SU-DHL-6 (cell line): ENCODE measurements around the gene CTNNB1.

Experiments used
- H2AFZ ChIP-seq: fragments of 200-600 bp; sonication (generic); 2 replicates; pipeline ENCODE4 v1.6.1; 2014; ENCODE audit warnings: low read depth, mild to moderate bottlenecking, moderate library complexity, mixed read lengths, antibody characterized with exemption, low read length; ENCODE audit not compliant: severe bottlenecking
- H3F3A ChIP-seq: fragments of 200-600 bp; shearing (Covaris generic); 2 replicates; pipeline ENCODE4 v1.6.0; 2016; ENCODE audit warnings: antibody characterized with exemption, mild to moderate bottlenecking; ENCODE audit not compliant: insufficient read depth
- H3K27ac ChIP-seq: fragments of 200-600 bp; sonication (generic); 2 replicates; pipeline ENCODE4 v1.5.1; 2016; ENCODE audit warnings: low read depth, mild to moderate bottlenecking, low read length, moderate library complexity, mixed read lengths
- H3K27me3 ChIP-seq: fragments of 200-600 bp; sonication (generic), shearing (Covaris generic); 2 replicates; pipeline ENCODE4 v1.6.0; 2014; ENCODE audit warnings: mild to moderate bottlenecking, low read length
- H3K36me3 ChIP-seq: fragments of 200-600 bp; sonication (generic); 2 replicates; pipeline ENCODE4 v1.6.1; 2014; ENCODE audit warnings: mild to moderate bottlenecking, low read length, mixed read lengths
- H3K4me2 ChIP-seq: fragments of 300-600, 200-600 bp; shearing (Covaris generic), sonication (generic); 2 replicates; pipeline ENCODE4 v1.6.0; 2014; ENCODE audit warnings: low read length, low read depth, mild to moderate bottlenecking; ENCODE audit not compliant: poor library complexity, severe bottlenecking
- H3K4me3 ChIP-seq: fragments of 200-600 bp; sonication (generic); 2 replicates; pipeline ENCODE4 v1.5.1; 2014; ENCODE audit warnings: antibody characterized with exemption, low read length, mild to moderate bottlenecking, mixed read lengths; ENCODE audit not compliant: insufficient read depth, poor library complexity, severe bottlenecking
- H3K79me2 ChIP-seq: fragments of 200-600 bp; sonication (generic); 2 replicates; pipeline ENCODE4 v1.6.1; 2014; ENCODE audit warnings: mild to moderate bottlenecking, low read length, moderate library complexity; ENCODE audit not compliant: insufficient read depth
- H3K9ac ChIP-seq: fragments of 200-600 bp; sonication (generic); 2 replicates; pipeline ENCODE4 v1.7.0; 2014; ENCODE audit warnings: mild to moderate bottlenecking, low read length
- H3K9me2 ChIP-seq: fragments of 200-600 bp; sonication (generic); replicated peaks from 2 replicates; pipeline ENCODE4 v1.6.1; 2014; ENCODE audit warnings: low read length; ENCODE audit not compliant: insufficient read depth
- H3K9me3 ChIP-seq: fragments of 200-600 bp; sonication (generic); 2 replicates; pipeline ENCODE4 v1.6.1; 2014; ENCODE audit warnings: low read length, mixed read lengths; ENCODE audit not compliant: insufficient read depth
- H4K20me1 ChIP-seq: fragments of 200-600 bp; sonication (generic); 2 replicates; pipeline ENCODE4 v1.6.1; 2014; ENCODE audit warnings: low read depth, mild to moderate bottlenecking, antibody characterized with exemption, low read length, moderate library complexity, mixed read lengths
- EZH2phosphoT487 ChIP-seq: fragments of 200-600 bp; sonication (generic), shearing (Covaris generic); conservative IDR thresholded peaks from 2 replicates; pipeline ENCODE4 v1.6.1; 2018; ENCODE audit warnings: mild to moderate bottlenecking, antibody characterized with exemption, low read length, moderate library complexity, mixed read lengths
- TF ChIP-seq, protein P1 (sequence below): fragments of 200-600 bp; sonication (generic); IDR thresholded peaks from one replicate; pipeline ENCODE4 v1.5.1; 2017; ENCODE audit warnings: antibody characterized with exemption, mild to moderate bottlenecking, low read length, moderate library complexity; ENCODE audit not compliant: insufficient read depth, poor library complexity, severe bottlenecking

CTNNB1 gene

DNA sequence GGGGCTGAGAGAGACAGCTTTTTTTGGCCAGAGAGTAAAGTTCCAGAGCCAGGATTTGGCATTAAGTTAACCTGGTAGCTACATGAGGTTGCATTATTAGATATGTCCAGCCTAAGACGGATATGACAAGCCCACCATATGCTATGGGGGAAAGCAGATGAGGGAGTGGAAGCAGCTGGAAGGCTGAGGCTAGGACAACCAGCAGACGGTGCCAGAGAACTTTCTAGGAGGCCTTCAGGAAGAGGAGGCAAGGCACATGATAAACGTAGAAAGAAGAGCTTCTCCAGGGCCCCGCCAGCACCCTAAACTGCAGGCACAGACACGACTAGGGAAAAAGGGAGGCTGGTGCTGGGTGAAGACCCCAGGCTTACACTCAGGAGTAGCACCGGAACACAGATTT is 87.0 kb downstream of the CTNNB1 start:
- Histone ChIP-seq H4K20me1 (no peaks in the 10 kb centered on the region), H3K4me3 (no peak overlapping the region), H3K9me3 (no peaks in the 10 kb centered on the region), H3K27me3 (no peaks in the 10 kb centered on the region), H2AFZ (no peak overlapping the region), H3K9ac (no peak overlapping the region), H3K79me2 (no peaks in the 10 kb centered on the region), H3F3A (no peaks in the 10 kb centered on the region), H3K9me2 (no peaks in the 10 kb centered on the region), H3K4me2 (no peak overlapping the region), H3K27ac (no peak overlapping the region), H3K36me3 (no peaks in the 10 kb centered on the region)
- no peak for TF ChIP-seq EZH2phosphoT487
- TF ChIP-seq, protein P1, sequence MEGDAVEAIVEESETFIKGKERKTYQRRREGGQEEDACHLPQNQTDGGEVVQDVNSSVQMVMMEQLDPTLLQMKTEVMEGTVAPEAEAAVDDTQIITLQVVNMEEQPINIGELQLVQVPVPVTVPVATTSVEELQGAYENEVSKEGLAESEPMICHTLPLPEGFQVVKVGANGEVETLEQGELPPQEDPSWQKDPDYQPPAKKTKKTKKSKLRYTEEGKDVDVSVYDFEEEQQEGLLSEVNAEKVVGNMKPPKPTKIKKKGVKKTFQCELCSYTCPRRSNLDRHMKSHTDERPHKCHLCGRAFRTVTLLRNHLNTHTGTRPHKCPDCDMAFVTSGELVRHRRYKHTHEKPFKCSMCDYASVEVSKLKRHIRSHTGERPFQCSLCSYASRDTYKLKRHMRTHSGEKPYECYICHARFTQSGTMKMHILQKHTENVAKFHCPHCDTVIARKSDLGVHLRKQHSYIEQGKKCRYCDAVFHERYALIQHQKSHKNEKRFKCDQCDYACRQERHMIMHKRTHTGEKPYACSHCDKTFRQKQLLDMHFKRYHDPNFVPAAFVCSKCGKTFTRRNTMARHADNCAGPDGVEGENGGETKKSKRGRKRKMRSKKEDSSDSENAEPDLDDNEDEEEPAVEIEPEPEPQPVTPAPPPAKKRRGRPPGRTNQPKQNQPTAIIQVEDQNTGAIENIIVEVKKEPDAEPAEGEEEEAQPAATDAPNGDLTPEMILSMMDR = no peak

DNA sequence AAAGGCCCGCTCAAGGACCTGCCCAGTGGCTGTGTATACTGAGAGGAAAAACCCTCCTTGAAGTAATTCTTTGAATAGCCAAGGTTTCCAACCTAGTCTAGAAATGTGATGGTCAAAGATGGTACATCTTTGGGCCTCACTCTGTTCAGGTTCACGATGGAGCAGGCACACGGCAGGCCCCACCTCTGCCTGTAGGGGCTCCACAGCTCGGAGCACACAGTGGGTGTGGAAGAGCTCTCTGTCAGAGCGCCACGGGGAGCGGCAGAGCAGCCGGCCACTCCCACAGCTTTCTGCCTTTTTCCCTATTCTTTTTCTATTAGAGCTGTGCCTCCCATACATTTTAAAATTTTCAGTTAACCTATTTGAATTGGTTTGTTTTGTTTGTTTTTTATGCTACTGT is 89.5 kb downstream of the CTNNB1 start:
- H3K4me2 ChIP-seq = no peak overlapping the region
- no peaks in the 10 kb centered on the region for H3K79me2 ChIP-seq
- no peak overlapping the region for H3K27ac ChIP-seq

More for the DNA sequence above, 89.5 kb downstream of the CTNNB1 start:
- Histone ChIP-seq H3K9me2 (no peaks in the 10 kb centered on the region), H3K9me3 (no peaks in the 10 kb centered on the region), H3K9ac (no peak overlapping the region), H4K20me1 (no peaks in the 10 kb centered on the region), H3K27me3 (no peaks in the 10 kb centered on the region), H2AFZ (no peak overlapping the region), H3F3A (no peaks in the 10 kb centered on the region), H3K4me3 (no peak overlapping the region), H3K36me3 (no peaks in the 10 kb centered on the region)
- no peak for TF ChIP-seq EZH2phosphoT487
- TF ChIP-seq, protein P1 = no peak
